Upper lobe of left lung (tissue), 4 donors: ENCODE results near the gene PRL.

Experiments used
- EP300 ChIP-seq, 4 donors: sonication (generic); formaldehyde crosslinking; IDR thresholded peaks; one replicate each; pipeline ENCODE4 v1.5.1; 2017; ENCODE audit warnings: antibody characterized with exemption in 4 of 4, control low read depth in 2 of 4
- POLR2A ChIP-seq, 4 donors: fragments of 450-650 bp; IDR thresholded peaks; one replicate each; pipeline ENCODE4 v1.5.1; 2016 to 2017; ENCODE audit warnings: antibody characterized with exemption in 4 of 4, mild to moderate bottlenecking in 2 of 4
- POLR2AphosphoS5 ChIP-seq, 2 donors: sonication (generic); formaldehyde crosslinking; IDR thresholded peaks; one replicate each; pipeline ENCODE4 v1.5.1; 2017; ENCODE audit warnings: antibody characterized with exemption in 2 of 2
- TF ChIP-seq, protein P1 (sequence below), 6 experiments: fragments of 450-650 bp in 4 of 6; fragments of 200-600 bp in 2 of 6; sonication (generic) in 2 of 6; IDR thresholded peaks; one replicate each; pipeline ENCODE4 v1.5.1; 2016 to 2019; ENCODE audit warnings: antibody characterized with exemption in 6 of 6

DNA sequence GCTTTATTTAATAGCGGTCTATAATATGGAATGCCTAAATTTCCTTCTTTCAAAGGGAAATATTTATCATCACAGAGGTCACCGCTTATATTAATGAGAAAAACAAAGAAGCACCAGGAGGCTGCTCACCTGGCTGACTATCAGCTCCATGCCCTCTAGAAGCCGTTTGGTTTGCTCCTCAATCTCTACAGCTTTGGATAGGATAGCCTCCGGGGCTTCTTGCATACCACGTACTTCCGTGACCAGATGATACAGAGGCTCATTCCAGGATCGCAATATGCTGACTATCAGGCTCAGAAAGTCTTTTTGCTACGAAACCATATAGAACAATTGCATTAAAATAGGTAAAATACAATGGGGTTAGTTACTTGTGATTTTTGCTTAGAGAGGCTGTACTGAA, 6.8 kb downstream of the PRL start:
- TF ChIP-seq, protein P1, sequence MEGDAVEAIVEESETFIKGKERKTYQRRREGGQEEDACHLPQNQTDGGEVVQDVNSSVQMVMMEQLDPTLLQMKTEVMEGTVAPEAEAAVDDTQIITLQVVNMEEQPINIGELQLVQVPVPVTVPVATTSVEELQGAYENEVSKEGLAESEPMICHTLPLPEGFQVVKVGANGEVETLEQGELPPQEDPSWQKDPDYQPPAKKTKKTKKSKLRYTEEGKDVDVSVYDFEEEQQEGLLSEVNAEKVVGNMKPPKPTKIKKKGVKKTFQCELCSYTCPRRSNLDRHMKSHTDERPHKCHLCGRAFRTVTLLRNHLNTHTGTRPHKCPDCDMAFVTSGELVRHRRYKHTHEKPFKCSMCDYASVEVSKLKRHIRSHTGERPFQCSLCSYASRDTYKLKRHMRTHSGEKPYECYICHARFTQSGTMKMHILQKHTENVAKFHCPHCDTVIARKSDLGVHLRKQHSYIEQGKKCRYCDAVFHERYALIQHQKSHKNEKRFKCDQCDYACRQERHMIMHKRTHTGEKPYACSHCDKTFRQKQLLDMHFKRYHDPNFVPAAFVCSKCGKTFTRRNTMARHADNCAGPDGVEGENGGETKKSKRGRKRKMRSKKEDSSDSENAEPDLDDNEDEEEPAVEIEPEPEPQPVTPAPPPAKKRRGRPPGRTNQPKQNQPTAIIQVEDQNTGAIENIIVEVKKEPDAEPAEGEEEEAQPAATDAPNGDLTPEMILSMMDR (IDR thresholded peaks at IDR 0.05) = no peak
- TF ChIP-seq EP300 (IDR thresholded peaks at IDR 0.05) = no peak
- no peak for TF ChIP-seq POLR2A (IDR thresholded peaks at IDR 0.05)
- TF ChIP-seq POLR2AphosphoS5 (IDR thresholded peaks at IDR 0.05) = no peak
